Epithelial cell of esophagus (primary cell): ENCODE results near the gene PKD2.
A peak's percentile ranks its signal among the peaks of the same experiment; 100 is the strongest.

Experiments
- DNase-seq: peaks from one replicate; pipeline ENCODE4 v3.0.0; 2010; ENCODE audit warnings: low read depth
- H3K4me3 ChIP-seq: 2 replicates; pipeline ENCODE4 v1.5.1; 2011; ENCODE audit warnings: mild to moderate bottlenecking, low read length, control low read depth
- TF ChIP-seq, protein P1 (sequence below): IDR thresholded peaks from 2 replicates; pipeline ENCODE4 v1.5.1; 2011; ENCODE audit warnings: low read depth, mild to moderate bottlenecking, low read length, control low read depth, inconsistent platforms; ENCODE audit not compliant: insufficient read depth; ENCODE audit errors: missing control alignments

PKD2 gene

DNA sequence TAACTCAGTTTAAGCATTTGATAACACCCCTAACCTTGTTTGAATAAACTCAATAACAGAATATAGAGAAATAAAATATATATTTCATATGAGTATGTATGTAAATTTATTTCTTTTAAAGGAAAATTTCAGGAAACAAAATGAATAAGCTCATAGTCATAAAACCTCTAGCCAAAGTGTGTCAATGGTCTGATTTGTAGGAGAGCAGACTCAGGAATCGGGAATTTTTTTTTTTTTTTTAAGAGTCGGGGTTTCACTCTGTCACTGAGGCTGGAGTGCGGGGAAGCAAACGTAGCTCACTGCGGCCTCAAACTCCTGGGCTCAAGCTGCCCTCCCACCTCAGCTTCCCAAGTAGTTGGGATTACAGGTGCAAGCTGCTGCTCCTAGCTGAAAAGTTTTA, 2.4 kb downstream of the PKD2 start:
- no peak overlapping the region for H3K4me3 ChIP-seq
- TF ChIP-seq, protein P1, sequence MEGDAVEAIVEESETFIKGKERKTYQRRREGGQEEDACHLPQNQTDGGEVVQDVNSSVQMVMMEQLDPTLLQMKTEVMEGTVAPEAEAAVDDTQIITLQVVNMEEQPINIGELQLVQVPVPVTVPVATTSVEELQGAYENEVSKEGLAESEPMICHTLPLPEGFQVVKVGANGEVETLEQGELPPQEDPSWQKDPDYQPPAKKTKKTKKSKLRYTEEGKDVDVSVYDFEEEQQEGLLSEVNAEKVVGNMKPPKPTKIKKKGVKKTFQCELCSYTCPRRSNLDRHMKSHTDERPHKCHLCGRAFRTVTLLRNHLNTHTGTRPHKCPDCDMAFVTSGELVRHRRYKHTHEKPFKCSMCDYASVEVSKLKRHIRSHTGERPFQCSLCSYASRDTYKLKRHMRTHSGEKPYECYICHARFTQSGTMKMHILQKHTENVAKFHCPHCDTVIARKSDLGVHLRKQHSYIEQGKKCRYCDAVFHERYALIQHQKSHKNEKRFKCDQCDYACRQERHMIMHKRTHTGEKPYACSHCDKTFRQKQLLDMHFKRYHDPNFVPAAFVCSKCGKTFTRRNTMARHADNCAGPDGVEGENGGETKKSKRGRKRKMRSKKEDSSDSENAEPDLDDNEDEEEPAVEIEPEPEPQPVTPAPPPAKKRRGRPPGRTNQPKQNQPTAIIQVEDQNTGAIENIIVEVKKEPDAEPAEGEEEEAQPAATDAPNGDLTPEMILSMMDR = no peak
- no peak for DNase-seq

DNA sequence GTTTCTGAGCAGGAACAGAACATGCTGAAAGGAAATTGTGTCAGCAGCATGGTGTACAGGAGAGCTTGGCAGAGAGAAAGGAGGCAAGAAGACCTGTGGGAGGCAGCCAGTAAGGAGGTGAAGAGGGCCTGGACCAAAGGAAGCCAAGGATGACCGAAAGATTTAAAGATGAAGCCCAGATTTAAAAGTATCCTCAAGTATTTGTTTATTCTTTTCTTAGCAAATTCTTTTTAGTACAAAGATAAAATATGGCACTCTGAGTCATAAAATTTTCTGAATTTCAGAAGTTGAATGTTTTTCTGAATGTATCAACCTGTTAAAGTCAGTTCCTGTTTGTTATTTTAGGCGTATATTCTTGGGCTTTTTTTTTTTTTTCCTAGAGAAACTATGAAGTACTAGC, 3.5 kb downstream of the PKD2 start:
- TF ChIP-seq, protein P1 = no peak
- no peak for DNase-seq
- no peak overlapping the region for H3K4me3 ChIP-seq

DNA sequence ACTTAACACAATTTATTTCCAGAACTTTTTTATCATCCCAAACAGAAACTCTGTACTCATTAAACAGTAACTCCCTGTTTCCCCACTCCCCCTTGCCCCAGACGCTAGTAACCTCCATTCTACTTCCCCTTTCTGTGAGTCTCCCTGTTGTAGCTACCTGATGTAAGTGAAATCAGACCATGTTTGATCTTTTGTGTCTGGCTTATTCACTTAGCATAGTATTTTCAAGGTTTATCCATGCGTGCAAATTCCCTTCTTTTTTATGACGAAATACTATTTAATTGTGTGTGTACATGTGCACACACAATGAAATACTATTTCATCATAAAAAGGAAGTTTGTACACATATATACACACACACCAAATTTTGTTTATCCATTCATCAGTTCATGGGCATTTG, 5.2 kb downstream of the PKD2 start:
- TF ChIP-seq, protein P1 = no peak
- no peak overlapping the region for H3K4me3 ChIP-seq
- no peak for DNase-seq

DNA sequence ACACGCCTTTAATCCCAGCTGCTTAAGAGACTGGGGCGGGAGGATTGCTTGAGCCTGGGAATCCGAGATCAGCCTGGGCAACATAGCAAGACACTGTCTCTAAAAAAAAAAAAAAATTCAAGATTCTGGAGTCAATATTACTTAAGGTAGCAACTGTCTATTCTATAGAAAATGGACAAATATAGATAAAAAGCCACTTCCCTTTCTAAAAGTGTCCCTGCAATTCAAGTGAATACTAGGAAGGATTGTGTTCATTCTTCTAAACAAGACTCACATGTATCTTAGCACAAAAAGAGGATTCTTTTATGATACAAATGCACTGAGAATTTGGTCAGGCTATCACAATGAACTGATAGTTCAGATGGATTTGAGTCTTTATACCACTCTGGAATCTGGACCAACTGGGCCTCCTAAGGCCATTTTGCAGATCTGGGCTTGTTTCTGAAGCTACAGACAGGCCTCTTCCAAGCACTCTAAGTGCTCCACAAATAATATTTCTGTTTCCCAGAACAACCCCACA, 7.0 kb downstream of the PKD2 start:
- TF ChIP-seq, protein P1 = no peak
- no peak overlapping the region for H3K4me3 ChIP-seq
- DNase-seq = no peak

DNA sequence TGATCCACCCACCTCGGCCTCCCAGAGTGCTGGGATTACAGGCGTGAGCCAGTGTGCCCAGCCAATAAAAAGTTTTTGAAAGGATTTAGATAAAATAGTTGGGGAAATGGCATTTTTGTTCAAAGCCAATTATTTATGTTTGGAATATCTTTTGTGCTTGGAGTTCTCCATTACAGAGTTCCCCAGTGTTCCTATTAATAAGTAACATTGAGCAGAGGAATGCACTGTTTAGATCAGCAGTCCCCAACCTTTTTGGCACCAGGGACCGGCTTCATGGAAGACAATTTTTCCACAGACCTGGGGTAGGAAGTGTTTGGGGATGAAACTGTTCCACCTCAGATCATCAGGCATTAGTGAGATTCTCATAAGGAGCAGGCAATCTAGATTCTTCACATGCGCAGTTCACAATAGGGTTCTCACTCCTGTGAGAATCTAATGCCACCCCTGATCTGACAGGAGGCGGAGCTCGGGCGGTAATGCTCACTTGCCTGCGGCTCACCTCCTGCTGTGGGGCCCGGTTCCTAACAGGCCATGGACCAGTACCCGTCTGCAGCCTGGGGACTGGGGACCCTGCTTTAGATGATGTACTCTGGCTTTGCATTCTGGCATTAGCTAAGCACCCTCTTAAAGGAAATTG, 8.3 kb downstream of the PKD2 start:
- TF ChIP-seq, protein P1 = no peak
- no peak overlapping the region for H3K4me3 ChIP-seq
- DNase-seq = no peak

DNA sequence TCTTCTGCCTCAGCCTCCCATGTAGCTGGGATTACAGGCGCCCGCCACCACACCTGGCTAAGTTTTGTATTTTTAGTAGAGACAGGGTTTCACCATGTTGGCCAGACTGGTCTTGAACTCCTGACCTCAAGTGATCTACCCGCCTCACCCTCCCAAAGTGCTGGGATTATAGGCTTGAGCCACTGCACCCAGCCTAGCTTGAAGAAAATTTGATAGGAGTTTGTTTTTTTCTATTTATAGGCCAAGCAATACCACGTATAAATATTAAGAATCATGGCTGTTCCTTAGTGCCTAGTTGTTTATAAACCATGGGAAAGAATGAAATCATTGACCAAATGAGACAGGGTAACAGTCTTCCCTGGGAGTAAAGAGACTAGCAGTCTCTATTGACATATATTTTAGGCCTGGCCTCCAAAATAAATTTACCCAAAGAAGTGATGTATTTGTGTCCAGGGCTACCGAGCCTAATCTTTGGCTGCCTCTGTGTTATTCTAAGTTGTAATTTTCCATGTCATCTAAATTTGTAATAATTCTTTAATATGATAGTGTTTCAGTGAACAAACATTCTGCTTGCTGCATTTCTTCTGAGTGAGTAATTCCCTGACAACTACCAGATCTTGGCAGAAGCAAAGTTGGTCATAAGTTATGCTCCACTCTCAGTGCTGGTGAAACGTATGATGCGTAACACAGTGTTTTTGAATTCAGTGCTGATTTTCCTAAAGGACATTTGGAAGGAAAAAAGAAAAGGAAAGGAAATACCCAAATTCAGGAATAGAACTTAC, 10.3 kb downstream of the PKD2 start:
- H3K4me3 ChIP-seq = no peak overlapping the region
- TF ChIP-seq, protein P1 = no peak
- DNase-seq = peak; percentile 88

DNA sequence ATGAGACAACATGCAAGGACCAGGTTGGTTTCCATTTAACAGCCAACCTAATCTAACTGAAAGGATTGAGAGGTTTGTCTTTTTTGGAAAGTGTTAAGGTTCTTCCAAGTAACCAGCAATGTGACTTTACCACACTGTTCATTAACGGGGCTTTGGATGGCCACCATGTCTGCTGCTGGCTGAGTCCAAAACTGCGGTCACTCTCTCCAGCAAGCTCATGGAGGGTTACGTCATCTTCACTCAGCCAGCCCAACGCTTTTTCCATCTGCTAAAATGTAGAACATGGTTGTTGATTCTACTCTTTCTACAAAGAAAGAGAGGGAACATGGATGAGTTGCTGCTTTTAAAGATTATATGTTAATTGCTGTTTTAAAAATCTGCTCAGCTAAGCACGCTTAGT, 11.0 kb downstream of the PKD2 start:
- no peak for DNase-seq
- TF ChIP-seq, protein P1 = no peak
- no peak overlapping the region for H3K4me3 ChIP-seq
